ENCODE measurements around the gene TDRD10.

Gene TDRD10

GRCh38 chr1:154568157-154568815 lies 66.3 kb downstream of the TDRD10 start:
- Histone ChIP-seq H3K79me2 (ENCODE audit: control insufficient read depth, insufficient read depth, low read length, unreplicated experiment) (no peaks in the 10 kb centered on the region), H3K27ac (ENCODE audit: low read depth, low read length) (no peak overlapping the region), H2AFZ (ENCODE audit: low read length, unreplicated experiment) (no peak overlapping the region), H3K4me3 (ENCODE audit: low read depth, low read length) (peak overlapping the region; percentile 33; the same call in 1 of the 2 replicates), H3K36me3 (ENCODE audit: insufficient read depth, low read length) (no peaks in the 10 kb centered on the region), H3K27me3 (ENCODE audit: insufficient read depth, low read length) (peaks cover 44% of the 10 kb centered on the region), H3K4me1 (ENCODE audit: control insufficient read depth, insufficient read depth, low read length, unreplicated experiment) (no peaks in the 10 kb centered on the region)

DNA sequence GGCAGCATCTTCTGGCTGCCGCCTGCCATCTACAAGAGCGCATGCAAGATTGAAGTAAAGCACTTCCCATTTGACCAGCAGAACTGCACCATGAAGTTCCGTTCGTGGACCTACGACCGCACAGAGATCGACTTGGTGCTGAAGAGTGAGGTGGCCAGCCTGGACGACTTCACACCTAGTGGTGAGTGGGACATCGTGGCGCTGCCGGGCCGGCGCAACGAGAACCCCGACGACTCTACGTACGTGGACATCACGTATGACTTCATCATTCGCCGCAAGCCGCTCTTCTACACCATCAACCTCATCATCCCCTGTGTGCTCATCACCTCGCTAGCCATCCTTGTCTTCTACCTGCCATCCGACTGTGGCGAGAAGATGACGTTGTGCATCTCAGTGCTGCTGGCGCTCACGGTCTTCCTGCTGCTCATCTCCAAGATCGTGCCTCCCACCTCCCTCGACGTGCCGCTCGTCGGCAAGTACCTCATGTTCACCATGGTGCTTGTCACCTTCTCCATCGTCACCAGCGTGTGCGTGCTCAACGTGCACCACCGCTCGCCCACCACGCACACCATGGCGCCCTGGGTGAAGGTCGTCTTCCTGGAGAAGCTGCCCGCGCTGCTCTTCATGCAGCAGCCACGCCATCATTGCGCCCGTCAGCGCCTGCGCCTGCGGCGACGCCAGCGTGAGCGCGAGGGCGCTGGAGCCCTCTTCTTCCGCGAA lies 69.4 kb downstream of the TDRD10 start:
- H3K36me3 ChIP-seq (ENCODE audit: insufficient read depth, low read length), result no peaks in the 10 kb centered on the region
- H3K27ac ChIP-seq (ENCODE audit: low read depth, low read length), result no peak overlapping the region
- no peaks in the 10 kb centered on the region for H3K4me1 ChIP-seq (ENCODE audit: control insufficient read depth, insufficient read depth, low read length, unreplicated experiment)
- no peak overlapping the region for H2AFZ ChIP-seq (ENCODE audit: low read length, unreplicated experiment)
- peaks cover 29% of the 10 kb centered on the region for H3K27me3 ChIP-seq (ENCODE audit: insufficient read depth, low read length)
- no peaks in the 10 kb centered on the region for H3K79me2 ChIP-seq (ENCODE audit: control insufficient read depth, insufficient read depth, low read length, unreplicated experiment)
- H3K4me3 ChIP-seq (ENCODE audit: low read depth, low read length), result no peak overlapping the region

DNA sequence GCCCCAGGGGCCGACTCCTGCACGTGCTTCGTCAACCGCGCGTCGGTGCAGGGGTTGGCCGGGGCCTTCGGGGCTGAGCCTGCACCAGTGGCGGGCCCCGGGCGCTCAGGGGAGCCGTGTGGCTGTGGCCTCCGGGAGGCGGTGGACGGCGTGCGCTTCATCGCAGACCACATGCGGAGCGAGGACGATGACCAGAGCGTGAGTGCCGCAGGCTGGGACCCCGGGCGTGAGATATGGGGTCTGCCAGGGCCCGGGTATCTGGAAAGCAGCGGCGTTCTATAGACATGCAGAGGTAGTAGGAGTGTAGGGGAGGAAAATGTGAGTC lies 69.9 kb downstream of the TDRD10 start:
- Histone ChIP-seq H3K27ac (ENCODE audit: low read depth, low read length) (no peak overlapping the region), H2AFZ (ENCODE audit: low read length, unreplicated experiment) (no peak overlapping the region), H3K27me3 (ENCODE audit: insufficient read depth, low read length) (peaks cover 24% of the 10 kb centered on the region), H3K79me2 (ENCODE audit: control insufficient read depth, insufficient read depth, low read length, unreplicated experiment) (no peaks in the 10 kb centered on the region), H3K4me1 (ENCODE audit: control insufficient read depth, insufficient read depth, low read length, unreplicated experiment) (no peaks in the 10 kb centered on the region), H3K4me3 (ENCODE audit: low read depth, low read length) (no peak overlapping the region), H3K36me3 (ENCODE audit: insufficient read depth, low read length) (no peaks in the 10 kb centered on the region)

GRCh38 chr1:154572468-154573167 lies 70.6 kb downstream of the TDRD10 start:
- Histone ChIP-seq H3K36me3 (ENCODE audit: insufficient read depth, low read length) (no peaks in the 10 kb centered on the region), H3K27ac (ENCODE audit: low read depth, low read length) (no peak overlapping the region), H3K79me2 (ENCODE audit: control insufficient read depth, insufficient read depth, low read length, unreplicated experiment) (no peaks in the 10 kb centered on the region), H3K4me1 (ENCODE audit: control insufficient read depth, insufficient read depth, low read length, unreplicated experiment) (no peaks in the 10 kb centered on the region), H3K4me3 (ENCODE audit: low read depth, low read length) (no peak overlapping the region), H3K27me3 (ENCODE audit: insufficient read depth, low read length) (peaks cover 17% of the 10 kb centered on the region), H2AFZ (ENCODE audit: low read length, unreplicated experiment) (no peak overlapping the region)

- Histone ChIP-seq H3K79me2 (ENCODE audit: control insufficient read depth, insufficient read depth, low read length, unreplicated experiment) (no peaks in the 10 kb centered on the region), H3K4me3 (ENCODE audit: low read depth, low read length) (no peak overlapping the region), H3K36me3 (ENCODE audit: insufficient read depth, low read length) (no peaks in the 10 kb centered on the region), H2AFZ (ENCODE audit: low read length, unreplicated experiment) (no peak overlapping the region), H3K27me3 (ENCODE audit: insufficient read depth, low read length) (peaks cover 13% of the 10 kb centered on the region), H3K4me1 (ENCODE audit: control insufficient read depth, insufficient read depth, low read length, unreplicated experiment) (no peaks in the 10 kb centered on the region), H3K27ac (ENCODE audit: low read depth, low read length) (no peak overlapping the region)
These were observed 71.1 kb downstream of the TDRD10 start for GRCh38 chr1:154573168-154573510.

DNA sequence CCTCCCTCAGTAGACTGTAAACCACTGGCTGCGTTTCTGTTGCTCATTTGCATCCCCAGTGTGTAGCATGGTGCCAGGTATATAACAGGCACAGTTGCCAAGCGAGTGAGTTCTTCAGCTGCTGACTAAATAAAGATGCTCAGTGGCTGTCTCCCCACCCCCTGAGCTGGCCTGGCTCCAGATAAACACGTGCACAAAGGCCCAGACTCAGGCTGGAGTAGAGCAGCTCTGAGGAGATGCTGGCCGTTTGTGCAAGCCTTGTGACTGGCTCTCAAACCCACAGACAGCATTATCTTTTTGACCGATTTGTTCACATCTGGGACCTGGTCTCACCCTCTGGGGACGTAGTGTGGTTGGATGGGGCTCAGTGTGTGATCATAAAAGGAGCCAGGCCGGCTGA lies 72.7 kb downstream of the TDRD10 start:
- H3K79me2 ChIP-seq (ENCODE audit: control insufficient read depth, insufficient read depth, low read length, unreplicated experiment), result no peaks in the 10 kb centered on the region
- H2AFZ ChIP-seq (ENCODE audit: low read length, unreplicated experiment), result no peak overlapping the region
- H3K4me3 ChIP-seq (ENCODE audit: low read depth, low read length), result no peak overlapping the region
- H3K36me3 ChIP-seq (ENCODE audit: insufficient read depth, low read length), result no peaks in the 10 kb centered on the region
- no peaks in the 10 kb centered on the region for H3K4me1 ChIP-seq (ENCODE audit: control insufficient read depth, insufficient read depth, low read length, unreplicated experiment)
- H3K27me3 ChIP-seq (ENCODE audit: insufficient read depth, low read length), result peaks cover 4% of the 10 kb centered on the region
- no peak overlapping the region for H3K27ac ChIP-seq (ENCODE audit: low read depth, low read length)

- H3K4me3 ChIP-seq (ENCODE audit: low read depth, low read length), result no peak overlapping the region
- no peaks in the 10 kb centered on the region for H3K79me2 ChIP-seq (ENCODE audit: control insufficient read depth, insufficient read depth, low read length, unreplicated experiment)
- H3K36me3 ChIP-seq (ENCODE audit: insufficient read depth, low read length), result no peaks in the 10 kb centered on the region
- H2AFZ ChIP-seq (ENCODE audit: low read length, unreplicated experiment), result no peak overlapping the region
- H3K4me1 ChIP-seq (ENCODE audit: control insufficient read depth, insufficient read depth, low read length, unreplicated experiment), result no peaks in the 10 kb centered on the region
- H3K27ac ChIP-seq (ENCODE audit: low read depth, low read length), result no peak overlapping the region
- H3K27me3 ChIP-seq (ENCODE audit: insufficient read depth, low read length), result peaks cover under 1% of the 10 kb centered on the region; the same call in 1 of the 2 replicates
These were observed 73.3 kb downstream of the TDRD10 start for GRCh38 chr1:154575147-154575927.

- Histone ChIP-seq H3K4me3 (ENCODE audit: low read depth, low read length) (no peak overlapping the region), H3K79me2 (ENCODE audit: control insufficient read depth, insufficient read depth, low read length, unreplicated experiment) (no peaks in the 10 kb centered on the region)
These were observed 74.0 kb downstream of the TDRD10 start for GRCh38 chr1:154575951-154576566.

GRCh38 chr1:154577346-154578057 lies 75.5 kb downstream of the TDRD10 start:
- Histone ChIP-seq H3K27me3 (ENCODE audit: insufficient read depth, low read length) (no peaks in the 10 kb centered on the region), H3K36me3 (ENCODE audit: insufficient read depth, low read length) (peaks cover 13% of the 10 kb centered on the region; the same call in 1 of the 2 replicates), H3K79me2 (ENCODE audit: control insufficient read depth, insufficient read depth, low read length, unreplicated experiment) (no peaks in the 10 kb centered on the region), H3K4me1 (ENCODE audit: control insufficient read depth, insufficient read depth, low read length, unreplicated experiment) (no peaks in the 10 kb centered on the region), H3K4me3 (ENCODE audit: low read depth, low read length) (no peak overlapping the region), H2AFZ (ENCODE audit: low read length, unreplicated experiment) (no peak overlapping the region), H3K27ac (ENCODE audit: low read depth, low read length) (no peak overlapping the region)

More at GRCh38 chr1:154575951-154576566, 74.0 kb downstream of the TDRD10 start:
- H2AFZ ChIP-seq (ENCODE audit: low read length, unreplicated experiment), result no peak overlapping the region
- no peaks in the 10 kb centered on the region for H3K4me1 ChIP-seq (ENCODE audit: control insufficient read depth, insufficient read depth, low read length, unreplicated experiment)
- peaks cover 4% of the 10 kb centered on the region; the same call in 1 of the 2 replicates for H3K36me3 ChIP-seq (ENCODE audit: insufficient read depth, low read length)
- no peak overlapping the region for H3K27ac ChIP-seq (ENCODE audit: low read depth, low read length)
- H3K27me3 ChIP-seq (ENCODE audit: insufficient read depth, low read length), result no peaks in the 10 kb centered on the region

DNA sequence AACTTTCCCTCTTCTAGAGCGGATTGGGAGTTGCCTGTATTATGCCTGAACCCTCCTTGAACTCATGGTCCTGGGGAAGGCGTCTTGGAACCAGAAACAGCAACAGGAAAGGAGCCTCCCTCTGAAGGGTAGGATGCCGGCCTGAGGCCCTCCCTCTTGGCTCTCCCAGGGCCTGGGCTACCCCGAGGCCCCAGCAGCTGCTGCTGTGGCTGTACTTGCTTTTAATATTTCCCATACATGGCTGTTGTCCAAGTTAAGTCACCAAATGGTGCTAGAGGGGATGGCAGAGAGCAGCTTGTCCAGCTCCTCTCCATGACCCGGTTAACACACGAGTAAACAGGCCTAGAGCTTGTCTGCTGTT lies 76.0 kb downstream of the TDRD10 start:
- Histone ChIP-seq H3K36me3 (ENCODE audit: insufficient read depth, low read length) (peaks cover 17% of the 10 kb centered on the region), H3K27me3 (ENCODE audit: insufficient read depth, low read length) (no peaks in the 10 kb centered on the region)

More for the DNA sequence above, 76.0 kb downstream of the TDRD10 start:
- H3K4me3 ChIP-seq (ENCODE audit: low read depth, low read length), result no peak overlapping the region
- H2AFZ ChIP-seq (ENCODE audit: low read length, unreplicated experiment), result no peak overlapping the region
- H3K27ac ChIP-seq (ENCODE audit: low read depth, low read length), result no peak overlapping the region
- H3K4me1 ChIP-seq (ENCODE audit: control insufficient read depth, insufficient read depth, low read length, unreplicated experiment), result no peaks in the 10 kb centered on the region
- no peaks in the 10 kb centered on the region for H3K79me2 ChIP-seq (ENCODE audit: control insufficient read depth, insufficient read depth, low read length, unreplicated experiment)

Data from ACC112 (cell line).